Left lung (tissue), 14 donors: Measurements from ENCODE around the gene KRTAP4-1. TPM values are rescaled to one million over a fixed set of nuclear protein-coding genes. Genes with fewer than 3 reads are reported as not detected.
"Not testable (repeated sequence)": the region's sequence is repeated elsewhere in the genome, so short reads cannot be mapped to it uniquely, and the experiment has no call there.

Experiments
- ATAC-seq: fragments of 200-7000 bp; cut with Tn5 transposase; one replicate; pipeline ENCODE4 v1.9.1; 2020; ENCODE audit warnings: moderate library complexity
- DNase-seq, 4 donors: peaks; one replicate each; pipeline ENCODE4 v3.0.0-alpha.2; 2013 to 2020
- H3K27ac ChIP-seq, 2 donors: fragments of 200-600 bp; sonication (generic) in 1 of 2; one replicate each; pipeline versions ENCODE4 v1.5.0 to v1.8.0; 2020 to 2021
- H3K27me3 ChIP-seq, 2 donors: fragments of 200-600 bp; sonication (generic) in 1 of 2; one replicate each; pipeline versions ENCODE4 v1.5.0 to v1.8.0; 2020 to 2021
- H3K36me3 ChIP-seq, 2 donors: fragments of 200-600 bp; sonication (generic) in 1 of 2; one replicate each; pipeline versions ENCODE4 v1.5.0 to v1.8.0; 2020 to 2021
- H3K4me1 ChIP-seq, 2 donors: fragments of 200-600 bp; one replicate each; pipeline ENCODE4 v1.8.0; 2021
- H3K4me3 ChIP-seq, 2 donors: fragments of 200-600 bp; sonication (generic) in 1 of 2; one replicate each; pipeline versions ENCODE4 v1.5.0 to v1.8.0; 2020 to 2021; ENCODE audit warnings: mild to moderate bottlenecking in 1 of 2
- H3K9me3 ChIP-seq, 2 donors: fragments of 200-600 bp; sonication (generic) in 1 of 2; one replicate each; pipeline versions ENCODE4 v1.5.0 to v1.8.0; 2020 to 2021
- intact Hi-C, 2 donors: fragments of 100-400 bp; cut with DNase I; formaldehyde crosslinking; loops; one replicate each; pipeline versions ENCODE4 v1.11.2 to v1.14.2; 2022
- long read RNA-seq, 12 donors: library from polyadenylated mRNA in 2 of 12; unstranded in 2 of 12; transcript quantifications; one replicate each; pipeline ENCODE4 v2.0.0 and lab custom pipeline, GENCODE V29; 2019 to 2026
- polyA plus RNA-seq, 6 donors: library from polyadenylated mRNA; unstranded; fragments of 120-200 nt; gene quantifications; one replicate each; pipeline ENCODE4 v1.2.1, GENCODE V29; 2013; ENCODE audit not compliant: insufficient read length in 6 of 6
- total RNA-seq, 2 donors: library from RNA; stranded (reverse); fragmentation: NEBNext Ultra II Directional; extraction: Animal tissue kit (Norgen Biotek cat#: 25700); gene quantifications; one replicate each; pipeline ENCODE4 v1.2.1, GENCODE V29; 2021
- TF ChIP-seq, protein P1 (sequence below), 2 donors: fragments of 200-600 bp; sonication (generic) in 1 of 2; IDR thresholded peaks; one replicate each; pipeline versions ENCODE4 v1.5.0 to v1.8.0; 2021; ENCODE audit warnings: antibody characterized with exemption in 2 of 2
- donor health status: DM: no; HTN: yes; CAD: no.
- donor health status: DM: no; HTN: no; CAD: no.

Gene KRTAP4-1
- total RNA-seq (not detected), polyA plus RNA-seq (not detected)
- long read RNA-seq, donor 1 = 0 reads
- long read RNA-seq, donor 2 = 0 reads
- long read RNA-seq, donor 3 = 0 reads
- long read RNA-seq, donor 4 = 0 reads
- long read RNA-seq, donor 5 = 0 reads
- long read RNA-seq, donor 6 = 0 reads
- long read RNA-seq, donor 7 = 0 reads
- long read RNA-seq, donor 8 = 0 reads
- long read RNA-seq, donor 9 = 0 reads
- long read RNA-seq, donor 10 = 0 reads
- long read RNA-seq, donor 11 = 0 reads
- long read RNA-seq, donor 12 = 0 reads

DNA sequence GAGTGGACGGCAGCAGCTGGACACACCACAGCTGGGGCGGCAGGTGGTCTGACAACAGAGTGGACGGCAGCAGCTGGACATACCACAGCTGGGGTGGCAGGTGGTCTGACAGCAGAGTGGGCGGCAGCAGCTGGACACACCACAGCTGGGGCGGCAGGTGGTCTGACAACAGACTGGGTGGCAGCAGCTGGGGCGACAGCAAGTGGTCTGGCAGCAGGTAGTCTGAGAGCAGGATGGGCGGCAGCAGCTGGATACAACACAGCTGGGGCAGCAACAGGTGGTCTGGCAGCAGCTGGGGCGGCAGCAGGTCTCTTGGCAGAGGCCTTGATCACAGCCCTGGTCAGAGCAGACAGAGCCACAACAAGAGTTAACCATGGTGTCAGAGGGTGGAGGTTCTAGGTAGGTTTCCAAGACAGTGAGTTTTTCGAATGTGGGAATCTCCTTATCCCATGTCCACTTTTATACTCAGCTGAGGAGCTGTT is at the start of gene KRTAP4-1:
Gene KRTAP4-1 (minus strand): TSS at position 432 of the 482 bp plus-strand sequence. CDS start 57 bp downstream, at position 375.
- no peak within 1 kb of the TSS for H3K4me3 ChIP-seq
- H3K4me1 ChIP-seq = no peaks in the 10 kb centered on the region
- H3K36me3 ChIP-seq = no peaks in the 10 kb centered on the region
- ATAC-seq = no peak
- intact Hi-C loops = no loop called here
- H3K27ac ChIP-seq = no peak within 1 kb of the TSS
- DNase-seq = peak in 1 of 4 donors; percentile 54
- TF ChIP-seq, protein P1, sequence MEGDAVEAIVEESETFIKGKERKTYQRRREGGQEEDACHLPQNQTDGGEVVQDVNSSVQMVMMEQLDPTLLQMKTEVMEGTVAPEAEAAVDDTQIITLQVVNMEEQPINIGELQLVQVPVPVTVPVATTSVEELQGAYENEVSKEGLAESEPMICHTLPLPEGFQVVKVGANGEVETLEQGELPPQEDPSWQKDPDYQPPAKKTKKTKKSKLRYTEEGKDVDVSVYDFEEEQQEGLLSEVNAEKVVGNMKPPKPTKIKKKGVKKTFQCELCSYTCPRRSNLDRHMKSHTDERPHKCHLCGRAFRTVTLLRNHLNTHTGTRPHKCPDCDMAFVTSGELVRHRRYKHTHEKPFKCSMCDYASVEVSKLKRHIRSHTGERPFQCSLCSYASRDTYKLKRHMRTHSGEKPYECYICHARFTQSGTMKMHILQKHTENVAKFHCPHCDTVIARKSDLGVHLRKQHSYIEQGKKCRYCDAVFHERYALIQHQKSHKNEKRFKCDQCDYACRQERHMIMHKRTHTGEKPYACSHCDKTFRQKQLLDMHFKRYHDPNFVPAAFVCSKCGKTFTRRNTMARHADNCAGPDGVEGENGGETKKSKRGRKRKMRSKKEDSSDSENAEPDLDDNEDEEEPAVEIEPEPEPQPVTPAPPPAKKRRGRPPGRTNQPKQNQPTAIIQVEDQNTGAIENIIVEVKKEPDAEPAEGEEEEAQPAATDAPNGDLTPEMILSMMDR (IDR thresholded peaks at IDR 0.05) = no peak
- H3K27me3 ChIP-seq = peaks cover 0 to 9% of the 10 kb centered on the region in 2 donors
- H3K9me3 ChIP-seq = no peaks in the 10 kb centered on the region

GRCh38 chr17:41232399-41233105 is 47.8 kb upstream of the KRTAP4-1 start, which contains the start of gene KRTAP9-3:
TSS of gene KRTAP9-3 (plus strand) at chr17:41232449. CDS start at chr17:41232502, 53 bp downstream.
- H3K9me3 ChIP-seq, H3K4me1 ChIP-seq, intact Hi-C loops, H3K36me3 ChIP-seq, H3K27ac ChIP-seq, ATAC-seq, H3K4me3 ChIP-seq: not testable (repeated sequence)
- peaks cover 0 to 27% of the 10 kb centered on the region in 2 donors for H3K27me3 ChIP-seq
- DNase-seq = peak in 1 of 4 donors; percentile 32

DNA sequence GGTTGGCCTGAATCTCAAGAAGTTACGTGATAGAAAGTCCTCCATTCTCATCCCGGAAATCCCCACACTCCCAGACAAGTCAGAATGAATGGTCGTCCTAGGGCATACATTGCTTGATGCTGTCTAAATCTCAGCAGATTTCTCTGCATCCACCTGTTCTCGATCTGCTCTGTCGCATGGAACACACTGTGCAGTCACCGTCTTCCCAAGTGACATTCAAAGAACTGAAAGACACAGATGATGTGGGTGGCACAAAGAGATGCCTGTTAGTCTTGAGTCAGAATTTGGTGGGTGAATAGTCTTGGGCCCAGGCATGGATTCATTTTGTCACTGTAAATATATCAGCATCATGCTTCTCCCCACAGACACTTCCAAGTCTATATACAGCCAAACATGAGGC is 47.0 kb upstream of the KRTAP4-1 start:
- no peak for DNase-seq
- TF ChIP-seq, protein P1 (IDR thresholded peaks at IDR 0.05) = no peak
- Histone ChIP-seq H3K4me1 (no peaks in the 10 kb centered on the region), H3K27ac (no peak overlapping the region), H3K36me3 (no peaks in the 10 kb centered on the region), H3K4me3 (no peak overlapping the region), H3K27me3 (peaks cover 0 to 28% of the 10 kb centered on the region in 2 donors), H3K9me3 (no peaks in the 10 kb centered on the region)
- no peak for ATAC-seq
- intact Hi-C loops = no loop called here

GRCh38 chr17:41230094-41230493 is 45.4 kb upstream of the KRTAP4-1 start:
- ATAC-seq (no peak), DNase-seq (no peak)
- H3K9me3 ChIP-seq = no peaks in the 10 kb centered on the region
- H3K36me3 ChIP-seq = no peaks in the 10 kb centered on the region
- TF ChIP-seq, protein P1 (IDR thresholded peaks at IDR 0.05) = no peak
- peaks cover 0 to 41% of the 10 kb centered on the region in 2 donors for H3K27me3 ChIP-seq
- no peaks in the 10 kb centered on the region for H3K4me1 ChIP-seq
- intact Hi-C loops = no loop called here
- H3K27ac ChIP-seq = no peak overlapping the region
- H3K4me3 ChIP-seq = no peak overlapping the region

DNA sequence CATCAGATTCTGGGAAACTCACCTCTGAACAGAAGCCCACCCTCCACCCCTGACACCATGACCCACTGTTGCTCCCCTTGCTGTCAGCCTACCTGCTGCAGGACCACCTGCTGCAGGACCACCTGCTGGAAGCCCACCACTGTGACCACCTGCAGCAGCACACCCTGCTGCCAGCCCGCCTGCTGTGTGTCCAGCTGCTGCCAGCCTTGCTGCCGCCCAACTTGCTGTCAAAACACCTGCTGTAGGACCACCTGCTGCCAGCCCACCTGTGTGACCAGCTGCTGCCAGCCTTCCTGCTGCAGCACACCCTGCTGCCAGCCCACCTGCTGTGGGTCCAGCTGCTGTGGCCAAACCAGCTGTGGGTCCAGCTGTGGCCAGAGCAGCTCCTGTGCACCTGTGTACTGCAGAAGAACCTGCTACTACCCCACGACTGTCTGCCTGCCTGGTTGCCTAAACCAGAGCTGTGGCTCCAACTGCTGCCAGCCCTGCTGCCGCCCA is 41.9 kb upstream of the KRTAP4-1 start, which contains the start of gene KRTAP9-2:
Gene KRTAP9-2 (plus strand): TSS at position 51 of the 498 bp plus-strand sequence. CDS start 7 bp downstream, at position 58.
- ATAC-seq, H3K9me3 ChIP-seq, intact Hi-C loops, H3K4me3 ChIP-seq, H3K27ac ChIP-seq, H3K4me1 ChIP-seq, H3K36me3 ChIP-seq, DNase-seq: not testable (repeated sequence)
- H3K27me3 ChIP-seq = peaks cover 0 to 15% of the 10 kb centered on the region in 2 donors

GRCh38 chr17:41226051-41226450 is 41.3 kb upstream of the KRTAP4-1 start:
- TF ChIP-seq, protein P1 (IDR thresholded peaks at IDR 0.05) = no peak
- H3K27ac ChIP-seq = no peak overlapping the region
- ATAC-seq = no peak
- H3K27me3 ChIP-seq = peaks cover 0 to 14% of the 10 kb centered on the region in 2 donors
- no peaks in the 10 kb centered on the region for H3K36me3 ChIP-seq
- no peaks in the 10 kb centered on the region for H3K4me1 ChIP-seq
- no peaks in the 10 kb centered on the region for H3K9me3 ChIP-seq
- H3K4me3 ChIP-seq = no peak overlapping the region
- no peak for DNase-seq
- intact Hi-C loops = no loop called here
